Gastrocnemius medialis (tissue), 4 donors: ENCODE measurements around the gene MRPL11. TPM values are rescaled to one million over a fixed set of nuclear protein-coding genes. Genes with fewer than 3 reads are reported as not detected.

Experiments used
- ATAC-seq, 2 donors: fragments of 150-250 bp; one replicate each; pipeline ENCODE4 v1.9.1; 2016
- DNase-seq, 2 donors: peaks; one replicate each; pipeline ENCODE4 v3.0.0-alpha.2; 2019
- H3K27ac ChIP-seq, 4 donors: fragments of 200-600 bp; sonication (generic); 1 replicate in 1 of 4; 2 replicates in 3 of 4; pipeline ENCODE4 v1.5.1; 2016 to 2018; ENCODE audit warnings: mild to moderate bottlenecking in 2 of 4, moderate library complexity in 1 of 4
- H3K27me3 ChIP-seq, 3 donors: fragments of 200-600 bp; sonication (generic) in 2 of 3; 1 replicate in 1 of 3; 2 replicates in 2 of 3; pipeline versions ENCODE4 v1.5.1 to v1.6.0; 2016 to 2019; ENCODE audit warnings: mild to moderate bottlenecking in 1 of 3, moderate library complexity in 1 of 3
- H3K36me3 ChIP-seq, 2 donors: fragments of 200-600 bp; sonication (generic) in 1 of 2; one replicate each; pipeline ENCODE4 v1.5.1; 2017 to 2018
- H3K4me1 ChIP-seq, 2 donors: fragments of 200-600 bp; sonication (generic) in 1 of 2; one replicate each; pipeline ENCODE4 v1.5.1; 2016 to 2017; ENCODE audit warnings: mild to moderate bottlenecking in 2 of 2
- H3K4me3 ChIP-seq, 4 donors: fragments of 200-600 bp; sonication (generic) in 3 of 4; 1 replicate in 1 of 4; 2 replicates in 3 of 4; pipeline ENCODE4 v1.5.1; 2016 to 2019; ENCODE audit warnings: mild to moderate bottlenecking in 2 of 4
- H3K9me3 ChIP-seq, 3 donors: fragments of 200-600 bp; sonication (generic) in 2 of 3; 1 replicate in 1 of 3; 2 replicates in 2 of 3; pipeline ENCODE4 v1.5.1; 2016 to 2019
- POLR2A ChIP-seq, 2 donors: fragments of 450-650 bp; IDR thresholded peaks; one replicate each; pipeline ENCODE4 v1.6.1; 2017; ENCODE audit warnings: antibody characterized with exemption in 2 of 2, mild to moderate bottlenecking in 2 of 2, moderate library complexity in 2 of 2
- in situ Hi-C, 4 donors: fragments of 200-750 bp; cut with MboI; loops; one replicate each; pipeline versions ENCODE4 v1.15.0 to v1.8.0; 2017; ENCODE audit warnings: low sequenced_read_pairs in 4 of 4
- intact Hi-C: fragments of 100-400 bp; cut with DNase I; formaldehyde crosslinking; loops from one replicate; pipeline ENCODE4 v1.15.1; 2023; ENCODE audit warnings: low total_unique reads
- total RNA-seq, 4 donors: library from RNA; depleted of rRNA; stranded (reverse); fragments of >200 nt; gene quantifications; one replicate each; pipeline versions ENCODE4 v1.1.0 to v1.2.3, GENCODE V29; 2016
- TF ChIP-seq, protein P1 (sequence below), 5 experiments: fragments of 450-650 bp in 3 of 5; fragments of 200-600 bp in 2 of 5; sonication (generic) in 2 of 5; IDR thresholded peaks in 4 of 5; conservative IDR thresholded peaks in 1 of 5; 1 replicate in 4 of 5; 2 replicates in 1 of 5; pipeline ENCODE4 v1.5.1; 2016 to 2019; ENCODE audit warnings: antibody characterized with exemption in 5 of 5, mild to moderate bottlenecking in 3 of 5, moderate library complexity in 3 of 5

MRPL11 gene
- total RNA-seq, 4 donors from 2014 or later, result 35.1 to 64.1 (median 52.5) TPM

DNA sequence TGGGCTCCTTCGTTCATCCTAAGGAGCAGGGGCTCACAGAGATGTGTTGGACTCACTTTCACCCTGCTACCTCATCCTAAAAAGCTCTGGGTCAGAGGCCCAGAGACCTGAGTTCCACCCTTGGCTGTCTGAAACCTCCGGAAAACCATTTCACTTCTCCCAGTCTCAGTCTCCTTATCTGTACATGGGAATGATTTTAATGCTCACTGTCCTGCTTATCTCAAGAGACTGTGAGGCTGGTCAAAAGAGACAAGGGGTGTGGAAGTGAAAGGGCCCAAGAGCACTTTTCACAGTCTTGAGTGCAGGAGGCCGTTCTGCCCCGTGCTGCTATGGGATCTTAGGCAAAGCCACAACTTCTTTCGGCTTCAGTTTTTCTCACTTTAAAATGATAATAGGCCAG is 31.0 kb downstream of the MRPL11 start:
- intact Hi-C loops, result loop anchor here (1.0 to 2.0 kb wide), 3 partner anchors 23 to 427 kb away; partner anchors contain the start of gene MRPL11
- in situ Hi-C loops, result loop anchor here in 3 of 4 donors (10.0 to 25.0 kb wide), 3 partner anchors 280 to 430 kb away; partner anchors contain the start of genes RBM4B (in 2 of the 3) and RCE1 (in 1 of the 3)
- Histone ChIP-seq H3K9me3 (no peaks in the 10 kb centered on the region), H3K27me3 (peaks cover 0 to 10% (median 0%) of the 10 kb centered on the region in 3 donors), H3K4me1 (no peaks in the 10 kb centered on the region), H3K36me3 (no peaks in the 10 kb centered on the region), H3K4me3 (no peak overlapping the region), H3K27ac (no peak overlapping the region)
- TF ChIP-seq, protein P1, sequence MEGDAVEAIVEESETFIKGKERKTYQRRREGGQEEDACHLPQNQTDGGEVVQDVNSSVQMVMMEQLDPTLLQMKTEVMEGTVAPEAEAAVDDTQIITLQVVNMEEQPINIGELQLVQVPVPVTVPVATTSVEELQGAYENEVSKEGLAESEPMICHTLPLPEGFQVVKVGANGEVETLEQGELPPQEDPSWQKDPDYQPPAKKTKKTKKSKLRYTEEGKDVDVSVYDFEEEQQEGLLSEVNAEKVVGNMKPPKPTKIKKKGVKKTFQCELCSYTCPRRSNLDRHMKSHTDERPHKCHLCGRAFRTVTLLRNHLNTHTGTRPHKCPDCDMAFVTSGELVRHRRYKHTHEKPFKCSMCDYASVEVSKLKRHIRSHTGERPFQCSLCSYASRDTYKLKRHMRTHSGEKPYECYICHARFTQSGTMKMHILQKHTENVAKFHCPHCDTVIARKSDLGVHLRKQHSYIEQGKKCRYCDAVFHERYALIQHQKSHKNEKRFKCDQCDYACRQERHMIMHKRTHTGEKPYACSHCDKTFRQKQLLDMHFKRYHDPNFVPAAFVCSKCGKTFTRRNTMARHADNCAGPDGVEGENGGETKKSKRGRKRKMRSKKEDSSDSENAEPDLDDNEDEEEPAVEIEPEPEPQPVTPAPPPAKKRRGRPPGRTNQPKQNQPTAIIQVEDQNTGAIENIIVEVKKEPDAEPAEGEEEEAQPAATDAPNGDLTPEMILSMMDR (IDR thresholded peaks at IDR 0.05 in 4 of 5, conservative IDR thresholded peaks at IDR 0.05 in 1 of 5), result no peak
- no peak for TF ChIP-seq POLR2A (IDR thresholded peaks at IDR 0.05)
- DNase-seq, result no peak
- no peak for ATAC-seq

DNA sequence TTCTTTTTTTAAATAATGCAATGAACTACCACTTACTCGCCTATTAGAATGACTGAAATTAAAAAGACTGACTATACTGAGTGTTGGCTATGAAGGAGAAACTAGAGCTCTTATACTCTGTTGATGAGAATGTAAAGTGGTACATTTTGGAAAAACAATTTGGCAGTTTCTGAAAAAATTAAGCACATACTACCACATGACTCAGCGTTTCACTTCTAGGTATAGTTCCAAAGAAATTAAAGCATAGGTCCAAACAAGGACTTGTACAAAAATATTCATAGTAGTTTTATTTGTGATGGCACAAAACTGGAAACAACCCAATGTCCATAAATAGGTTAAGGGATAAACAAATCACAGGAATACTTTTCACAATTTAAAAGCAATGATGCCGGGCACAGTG is 44.7 kb downstream of the MRPL11 start:
- DNase-seq (no peak), ATAC-seq (no peak)
- H3K27me3 ChIP-seq, result no peaks in the 10 kb centered on the region
- intact Hi-C loops, result no loop called here
- no peaks in the 10 kb centered on the region for H3K4me1 ChIP-seq
- TF ChIP-seq, protein P1 (IDR thresholded peaks at IDR 0.05 in 4 of 5, conservative IDR thresholded peaks at IDR 0.05 in 1 of 5), result no peak
- no peak for TF ChIP-seq POLR2A (IDR thresholded peaks at IDR 0.05)
- H3K4me3 ChIP-seq, result no peak overlapping the region
- no peaks in the 10 kb centered on the region for H3K36me3 ChIP-seq
- in situ Hi-C loops, result loop anchor here in 2 of 4 donors (10.0 kb wide), 1 partner anchor 89 kb away; no protein-coding TSS in a partner anchor
- H3K9me3 ChIP-seq, result no peaks in the 10 kb centered on the region
- H3K27ac ChIP-seq, result no peak overlapping the region

DNA sequence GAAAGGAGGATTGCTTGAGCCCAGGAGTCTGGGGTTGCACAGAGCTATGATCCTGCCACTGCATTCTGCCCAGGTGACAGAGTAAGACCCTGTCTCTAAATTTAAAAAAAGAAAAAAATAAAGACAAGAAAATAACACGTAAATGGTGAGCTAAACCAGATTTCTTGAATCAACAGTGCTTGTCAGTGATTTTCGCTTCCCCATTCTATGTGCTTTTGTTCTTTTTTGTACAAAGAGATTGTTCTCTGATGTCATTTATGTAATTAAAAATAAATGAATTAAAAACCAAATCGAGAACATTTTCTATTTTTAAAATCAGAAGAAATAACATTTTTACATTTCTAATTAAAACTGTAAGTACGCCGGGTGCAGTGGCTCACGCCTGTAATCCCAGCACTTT is 47.3 kb downstream of the MRPL11 start:
- intact Hi-C loops, result no loop called here

DNA sequence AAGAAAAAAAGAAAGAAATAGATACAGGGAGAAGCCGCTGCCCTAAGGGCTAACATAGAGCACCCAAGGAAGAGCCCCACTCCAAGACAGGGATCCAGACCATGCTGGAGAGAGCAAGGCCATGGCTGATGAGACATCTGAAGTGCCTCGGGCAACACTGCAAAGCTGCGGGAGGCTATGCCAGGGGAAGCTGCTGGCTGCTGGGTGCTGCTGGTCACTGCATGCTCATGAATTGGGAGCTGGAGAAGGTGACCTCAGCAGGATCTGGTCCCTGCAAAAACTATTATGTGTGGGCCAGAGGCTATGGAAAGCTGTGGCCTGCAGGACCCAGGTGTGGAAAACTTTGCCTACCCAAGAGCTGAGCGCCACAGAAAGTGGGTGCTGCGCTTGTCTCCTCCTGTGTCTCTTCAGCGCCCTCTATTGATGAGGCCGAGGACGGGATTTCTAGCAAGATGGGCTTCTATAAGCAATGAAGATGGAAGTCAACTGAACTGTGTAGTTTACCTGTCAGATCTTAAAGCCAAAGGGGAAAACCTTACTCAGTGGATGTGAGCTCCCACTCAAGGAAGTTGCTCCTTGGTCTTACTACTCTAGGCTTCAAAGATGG is 49.8 kb downstream of the MRPL11 start:
- in situ Hi-C loops, result loop anchor here in 1 of 4 donors (5.0 kb wide), 1 partner anchor 62 kb away; no protein-coding TSS in a partner anchor
- no peak overlapping the region for H3K4me3 ChIP-seq

More for the DNA sequence above, 47.3 kb downstream of the MRPL11 start:
- ATAC-seq (no peak), DNase-seq (no peak)
- Histone ChIP-seq H3K27ac (no peak overlapping the region), H3K4me3 (no peak overlapping the region), H3K4me1 (peaks cover 0 to 4% of the 10 kb centered on the region in 2 donors), H3K9me3 (no peaks in the 10 kb centered on the region), H3K27me3 (no peaks in the 10 kb centered on the region), H3K36me3 (no peaks in the 10 kb centered on the region)
- no peak for TF ChIP-seq POLR2A (IDR thresholded peaks at IDR 0.05)
- TF ChIP-seq, protein P1 (IDR thresholded peaks at IDR 0.05 in 4 of 5, conservative IDR thresholded peaks at IDR 0.05 in 1 of 5), result no peak
- in situ Hi-C loops, result loop anchor here in 2 of 4 donors (10.0 kb wide), 1 partner anchor 87 kb away; no protein-coding TSS in a partner anchor

More for the DNA sequence above, 49.8 kb downstream of the MRPL11 start:
- no peak overlapping the region for H3K27ac ChIP-seq
- ATAC-seq (peak; percentile 60 to 66), DNase-seq (peak; percentile 51 to 78)
- H3K9me3 ChIP-seq, result no peaks in the 10 kb centered on the region
- TF ChIP-seq, protein P1 (IDR thresholded peaks at IDR 0.05 in 4 of 5, conservative IDR thresholded peaks at IDR 0.05 in 1 of 5), result peak; percentile 65 to 90 (median 71)
- TF ChIP-seq POLR2A (IDR thresholded peaks at IDR 0.05), result no peak
- intact Hi-C loops, result loop anchor here (1.0 kb wide), 3 partner anchors 25 to 77 kb away; no protein-coding TSS in a partner anchor
- peaks cover 8% of the 10 kb centered on the region in 2 donors for H3K4me1 ChIP-seq
- H3K27me3 ChIP-seq, result no peaks in the 10 kb centered on the region
- H3K36me3 ChIP-seq, result no peaks in the 10 kb centered on the region
